GM18507 (cell line): ENCODE measurements around the gene AAR2.

Experiments used
- DNase-seq: peaks from one replicate; pipeline ENCODE4 v3.0.0; 2011; ENCODE audit warnings: low read depth; ENCODE audit not compliant: insufficient read length; ENCODE audit errors: extremely low spot score
- FAIRE-seq: peaks from 2 replicates; lab custom pipeline; 2011; peaks lifted over from hg19 to GRCh38; lab: Jason Lieb, UNC

The AAR2 gene

DNA sequence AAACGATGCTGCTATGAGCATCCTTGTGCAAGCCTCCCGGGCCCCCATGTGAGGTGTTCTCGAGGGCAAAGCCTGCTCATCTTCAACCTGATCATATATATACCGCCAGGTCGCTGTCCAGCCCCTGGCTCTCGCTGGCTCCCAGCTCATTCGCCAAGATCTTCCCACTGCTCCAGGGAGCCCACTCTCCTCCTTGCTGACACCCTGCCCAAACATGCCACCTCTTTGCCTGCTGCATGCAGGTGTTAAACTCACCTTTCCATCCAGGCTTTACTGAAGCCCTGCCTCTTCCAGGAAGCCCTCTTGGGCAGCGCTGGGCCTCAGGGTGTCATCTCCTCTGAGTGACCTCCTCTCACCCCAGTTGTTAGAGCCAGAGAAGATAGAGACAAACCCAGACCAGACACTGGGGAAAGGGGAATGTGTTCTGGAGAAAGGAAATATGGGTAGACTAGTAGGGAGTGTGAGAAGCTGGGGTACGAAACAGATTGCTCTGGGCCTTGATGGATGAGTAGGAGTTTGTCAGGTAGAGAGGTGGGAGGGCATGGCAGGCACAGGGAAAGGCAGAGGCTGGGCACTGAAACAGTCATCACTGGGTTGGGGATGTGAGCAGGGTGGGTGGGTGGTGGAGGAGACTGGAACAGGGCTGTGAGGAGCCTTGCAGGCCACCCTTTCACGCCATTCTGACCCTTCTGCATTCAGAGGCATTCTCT, 68.7 kb downstream of the AAR2 start:
- FAIRE-seq, result no peak
- DNase-seq, result no peak

GRCh38 chr20:36305602-36306551, 69.6 kb downstream of the AAR2 start, which contains the start of gene DLGAP4:
Gene DLGAP4, plus strand, starts transcription at chr20:36306339. Its CDS starts 125,379 bp downstream, at chr20:36431718.
- DNase-seq, result no peak

More at GRCh38 chr20:36305602-36306551, 69.6 kb downstream of the AAR2 start, which contains the start of gene DLGAP4:
- no peak for FAIRE-seq
